HFF-Myc (cell line): ENCODE results near the gene LSG1.

Experiments
- DNase-seq: peaks from one replicate; pipeline ENCODE4 v3.0.0-alpha.2; 2011; ENCODE audit warnings: low read depth; ENCODE audit errors: extremely low read depth
- H3K4me3 ChIP-seq: replicated peaks from 2 replicates; pipeline ENCODE4 v1.5.1; 2011; ENCODE audit warnings: low read depth, mild to moderate bottlenecking, control low read depth, low read length
- TF ChIP-seq, protein P1 (sequence below): IDR thresholded peaks from 2 replicates; pipeline ENCODE4 v1.5.1; 2012; ENCODE audit warnings: mild to moderate bottlenecking, low read depth, low read length, control low read depth; ENCODE audit errors: missing control alignments

LSG1 gene

DNA sequence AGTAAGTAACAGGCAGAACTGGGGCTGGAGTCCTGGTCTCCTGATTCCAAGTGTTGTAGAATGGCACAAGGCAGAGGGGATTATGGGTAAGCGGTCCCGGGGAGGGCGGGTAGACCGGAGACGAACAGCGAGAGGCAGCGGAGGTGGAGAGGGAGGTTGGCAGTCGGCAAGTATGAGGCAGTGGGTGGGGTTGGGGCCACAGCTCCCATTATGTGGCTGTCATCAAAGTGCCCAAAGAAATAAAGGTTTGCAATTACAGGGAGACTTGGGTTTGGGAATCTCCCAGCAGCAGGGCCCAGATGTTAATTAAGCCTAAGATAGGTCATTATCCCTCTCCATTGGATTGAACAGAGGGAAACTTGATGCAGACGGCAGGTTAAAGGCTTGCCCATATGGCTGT, 30.6 kb upstream of the LSG1 start:
- no peak for DNase-seq
- no peak overlapping the region for H3K4me3 ChIP-seq
- TF ChIP-seq, protein P1, sequence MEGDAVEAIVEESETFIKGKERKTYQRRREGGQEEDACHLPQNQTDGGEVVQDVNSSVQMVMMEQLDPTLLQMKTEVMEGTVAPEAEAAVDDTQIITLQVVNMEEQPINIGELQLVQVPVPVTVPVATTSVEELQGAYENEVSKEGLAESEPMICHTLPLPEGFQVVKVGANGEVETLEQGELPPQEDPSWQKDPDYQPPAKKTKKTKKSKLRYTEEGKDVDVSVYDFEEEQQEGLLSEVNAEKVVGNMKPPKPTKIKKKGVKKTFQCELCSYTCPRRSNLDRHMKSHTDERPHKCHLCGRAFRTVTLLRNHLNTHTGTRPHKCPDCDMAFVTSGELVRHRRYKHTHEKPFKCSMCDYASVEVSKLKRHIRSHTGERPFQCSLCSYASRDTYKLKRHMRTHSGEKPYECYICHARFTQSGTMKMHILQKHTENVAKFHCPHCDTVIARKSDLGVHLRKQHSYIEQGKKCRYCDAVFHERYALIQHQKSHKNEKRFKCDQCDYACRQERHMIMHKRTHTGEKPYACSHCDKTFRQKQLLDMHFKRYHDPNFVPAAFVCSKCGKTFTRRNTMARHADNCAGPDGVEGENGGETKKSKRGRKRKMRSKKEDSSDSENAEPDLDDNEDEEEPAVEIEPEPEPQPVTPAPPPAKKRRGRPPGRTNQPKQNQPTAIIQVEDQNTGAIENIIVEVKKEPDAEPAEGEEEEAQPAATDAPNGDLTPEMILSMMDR = no peak

DNA sequence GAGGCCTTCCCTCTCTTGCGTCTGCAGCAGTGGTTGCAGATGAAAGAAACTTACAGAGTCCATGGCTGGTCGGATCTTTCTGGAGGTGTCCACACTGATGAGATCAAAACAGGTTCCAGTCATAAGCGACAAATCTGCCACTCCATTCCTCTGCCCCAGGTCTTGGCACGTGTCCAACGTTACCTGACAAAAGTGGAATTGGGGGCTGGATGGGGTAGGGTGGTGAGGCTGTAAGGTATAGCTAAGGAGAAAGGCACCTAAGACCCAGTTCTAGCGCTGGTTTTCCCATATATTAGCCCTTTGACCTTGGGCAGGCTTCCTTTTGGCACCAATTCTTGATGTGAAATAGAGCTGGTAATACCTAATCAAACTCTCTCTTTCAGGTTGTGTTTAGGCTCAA, 24.7 kb upstream of the LSG1 start:
- DNase-seq = no peak
- TF ChIP-seq, protein P1 = no peak
- no peak overlapping the region for H3K4me3 ChIP-seq

DNA sequence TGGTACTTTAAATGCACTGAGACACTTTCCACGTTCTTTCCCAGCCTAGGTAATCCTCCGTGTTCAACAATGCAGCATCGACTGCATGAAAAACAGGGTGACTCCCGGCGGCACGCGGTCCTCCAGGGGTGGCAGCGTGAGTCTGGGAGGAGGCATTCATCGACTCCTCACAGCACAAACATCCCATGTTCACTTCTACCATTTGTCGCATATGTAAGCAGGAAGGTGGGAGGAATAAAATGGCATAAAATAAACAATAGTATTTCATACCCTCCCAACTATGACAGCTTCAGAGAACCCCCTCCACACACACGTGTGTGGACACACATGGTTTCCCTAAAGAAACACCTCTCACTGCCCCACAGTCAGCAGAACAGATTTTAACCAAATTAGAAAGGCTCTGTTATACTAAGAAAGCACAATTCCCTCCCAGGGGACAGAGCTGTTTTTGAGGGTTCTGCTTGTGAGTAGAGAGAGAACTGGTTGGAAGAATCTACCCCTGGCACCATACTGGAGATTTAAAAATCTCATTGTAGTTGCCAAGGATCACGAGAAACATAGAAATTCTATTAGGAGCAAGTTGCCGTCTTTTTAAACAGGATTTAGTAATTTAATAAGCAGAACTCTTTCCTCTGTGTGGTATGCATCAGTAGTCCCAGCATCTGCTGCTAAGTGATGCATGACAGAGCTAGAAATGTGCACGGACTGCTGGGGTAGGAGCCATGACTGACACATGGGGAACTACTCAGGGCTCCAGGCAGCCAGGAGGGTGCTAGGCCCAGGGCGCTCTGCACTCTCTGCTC, 19.7 kb upstream of the LSG1 start:
- no peak for DNase-seq

DNA sequence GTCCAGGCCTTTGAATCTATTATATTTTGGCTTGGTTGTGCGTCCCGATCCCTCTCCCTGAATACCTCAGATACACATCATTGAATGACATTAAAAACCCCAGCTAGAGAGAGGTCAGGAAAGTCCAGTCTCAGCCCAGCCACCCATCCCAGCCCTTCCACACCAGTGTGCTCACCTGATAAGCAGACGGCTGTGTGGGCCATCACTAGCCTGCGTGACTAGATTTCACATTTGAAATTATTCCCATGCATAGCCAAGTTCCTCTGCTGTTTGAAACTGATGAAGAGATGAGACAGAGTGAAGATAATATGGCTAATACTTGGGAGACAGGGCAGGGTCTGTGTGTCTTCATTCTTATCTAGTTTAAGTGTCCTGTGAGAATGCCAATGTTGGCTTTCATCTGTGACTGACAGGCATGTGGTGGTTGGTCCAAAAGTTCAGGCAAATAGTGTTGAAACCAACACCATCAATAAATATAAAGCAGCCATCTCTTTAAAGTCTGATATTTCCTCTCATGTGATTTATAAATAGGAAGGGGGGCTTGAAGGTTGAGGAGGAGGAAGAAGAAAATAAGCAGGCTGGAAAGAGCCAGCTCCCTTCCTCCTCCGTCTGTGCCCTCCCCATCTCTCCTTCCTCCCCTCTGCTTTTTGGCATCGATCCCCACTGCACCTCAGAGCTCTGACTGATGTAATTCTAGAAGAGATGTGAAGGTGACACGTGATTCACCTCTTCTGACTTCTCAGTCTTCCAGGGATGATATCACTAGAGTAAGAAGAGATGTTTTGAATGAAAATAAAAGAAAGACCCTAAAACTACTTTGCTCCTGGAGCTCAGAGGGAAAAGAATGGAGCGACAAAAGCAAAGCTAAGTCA, 18.7 kb upstream of the LSG1 start:
- no peak overlapping the region for H3K4me3 ChIP-seq
- no peak for DNase-seq
- TF ChIP-seq, protein P1 = no peak

More for the DNA sequence above, 19.7 kb upstream of the LSG1 start:
- no peak overlapping the region for H3K4me3 ChIP-seq
- TF ChIP-seq, protein P1 = no peak

DNA sequence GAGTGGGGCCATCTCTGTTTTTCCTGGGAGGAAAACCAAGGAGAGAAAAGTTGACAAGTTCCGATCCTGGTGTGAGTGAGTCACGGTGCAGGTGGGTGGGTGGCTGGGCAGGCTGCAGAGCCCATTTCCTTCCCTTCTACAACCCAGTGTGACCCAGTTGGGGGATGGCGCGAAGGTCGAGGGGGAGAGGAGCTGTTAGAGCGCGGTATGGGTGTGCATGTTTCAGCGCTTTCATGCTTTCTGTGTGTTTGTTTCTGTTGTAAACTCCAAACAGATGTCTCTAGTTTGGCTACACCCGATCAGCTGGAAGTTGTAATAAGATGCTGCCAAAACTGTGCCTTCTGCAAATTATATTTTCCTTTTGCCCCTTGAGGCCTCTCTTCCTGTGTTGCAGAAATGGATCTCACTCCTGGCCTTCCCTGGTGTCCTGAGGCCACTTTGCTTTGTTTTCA, 17.5 kb upstream of the LSG1 start:
- DNase-seq = peak; percentile 88
- TF ChIP-seq, protein P1 = no peak
- peak overlapping the region; percentile 78 for H3K4me3 ChIP-seq

DNA sequence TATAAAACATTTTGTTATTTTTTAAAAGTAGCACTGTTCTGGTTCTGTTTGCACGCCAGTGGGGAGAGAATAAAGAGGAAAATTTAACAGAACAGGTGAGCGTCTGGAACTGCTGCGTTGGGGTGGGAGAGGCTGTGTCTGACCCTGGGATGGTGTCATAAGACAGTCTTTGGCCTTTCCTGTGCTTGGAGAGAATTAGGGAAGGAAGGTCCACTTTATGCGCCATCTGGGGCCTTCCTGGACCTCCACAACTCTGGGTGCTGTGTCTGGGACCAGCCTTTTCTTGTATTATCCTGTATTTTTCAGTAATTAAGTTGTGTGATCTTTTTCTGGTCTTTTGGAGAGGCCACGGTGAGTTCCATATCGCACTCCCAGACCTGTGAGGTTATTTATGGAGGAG, 17.0 kb upstream of the LSG1 start:
- H3K4me3 ChIP-seq = peak overlapping the region; percentile 78
- TF ChIP-seq, protein P1 = no peak
- no peak for DNase-seq
